Brain microvascular endothelial cell (primary cell): ENCODE data around the gene CTSS.
"Not testable (repeated sequence)": the region's sequence is repeated elsewhere in the genome, so short reads cannot be mapped to it uniquely, and the experiment has no call there.

Experiments used
- DNase-seq: peaks from one replicate; pipeline ENCODE4 v3.0.0-alpha.2; 2020
- H3K27ac ChIP-seq: fragments of 250-450 bp; sonication (Bioruptor Pico); 2 replicates; pipeline ENCODE4 v1.5.1; 2020; ENCODE audit warnings: mild to moderate bottlenecking, moderate library complexity
- H3K27me3 ChIP-seq: fragments of 250-450 bp; sonication (Bioruptor Pico); replicated peaks from 2 replicates; pipeline ENCODE4 v1.5.1; 2020; ENCODE audit warnings: mild to moderate bottlenecking
- H3K36me3 ChIP-seq: fragments of 250-450 bp; sonication (Bioruptor Pico); replicated peaks from 2 replicates; pipeline ENCODE4 v1.5.1; 2020; ENCODE audit warnings: mild to moderate bottlenecking
- H3K4me3 ChIP-seq: 2 replicates; pipeline ENCODE4 v1.5.1; 2011; ENCODE audit warnings: low read depth, mild to moderate bottlenecking, control low read depth, low read length, moderate library complexity
- in situ Hi-C: cut with HindIII; loops from 2 replicates; pipeline ENCODE4 v1.10.0; 2017; ENCODE audit warnings: low sequenced_read_pairs, low pct_ligation_motif_present
- TF ChIP-seq, protein P1 (sequence below): IDR thresholded peaks from 2 replicates; pipeline ENCODE4 v1.5.1; 2011; ENCODE audit warnings: low read depth, mild to moderate bottlenecking, moderate library complexity, low read length, control low read depth, inconsistent platforms; ENCODE audit errors: missing control alignments

CTSS gene

DNA sequence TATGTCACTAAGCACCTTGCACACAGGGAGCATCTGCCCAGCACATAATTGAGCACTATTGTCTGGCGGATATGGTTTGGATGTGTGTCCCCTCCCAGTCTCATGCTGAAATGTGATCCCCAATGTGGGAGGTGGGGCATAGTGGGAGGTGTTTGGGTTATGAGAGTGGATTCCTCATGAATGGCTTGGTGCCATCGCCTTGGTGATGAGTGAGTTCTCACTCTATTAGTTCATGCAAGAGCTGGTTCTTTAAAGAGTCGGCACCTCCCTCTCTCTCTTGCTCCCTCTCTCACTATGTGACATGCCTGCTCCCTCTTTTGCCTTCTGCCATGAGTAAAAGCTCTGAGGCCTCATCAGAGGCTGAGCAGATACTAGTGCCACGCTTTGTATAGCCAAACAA, 32.9 kb upstream of the CTSS start:
- no peak overlapping the region for H3K4me3 ChIP-seq
- H3K27me3 ChIP-seq = no peaks in the 10 kb centered on the region
- DNase-seq = no peak
- in situ Hi-C loops = no loop called here
- no peak overlapping the region for H3K27ac ChIP-seq
- H3K36me3 ChIP-seq = peaks cover 21% of the 10 kb centered on the region
- TF ChIP-seq, protein P1, sequence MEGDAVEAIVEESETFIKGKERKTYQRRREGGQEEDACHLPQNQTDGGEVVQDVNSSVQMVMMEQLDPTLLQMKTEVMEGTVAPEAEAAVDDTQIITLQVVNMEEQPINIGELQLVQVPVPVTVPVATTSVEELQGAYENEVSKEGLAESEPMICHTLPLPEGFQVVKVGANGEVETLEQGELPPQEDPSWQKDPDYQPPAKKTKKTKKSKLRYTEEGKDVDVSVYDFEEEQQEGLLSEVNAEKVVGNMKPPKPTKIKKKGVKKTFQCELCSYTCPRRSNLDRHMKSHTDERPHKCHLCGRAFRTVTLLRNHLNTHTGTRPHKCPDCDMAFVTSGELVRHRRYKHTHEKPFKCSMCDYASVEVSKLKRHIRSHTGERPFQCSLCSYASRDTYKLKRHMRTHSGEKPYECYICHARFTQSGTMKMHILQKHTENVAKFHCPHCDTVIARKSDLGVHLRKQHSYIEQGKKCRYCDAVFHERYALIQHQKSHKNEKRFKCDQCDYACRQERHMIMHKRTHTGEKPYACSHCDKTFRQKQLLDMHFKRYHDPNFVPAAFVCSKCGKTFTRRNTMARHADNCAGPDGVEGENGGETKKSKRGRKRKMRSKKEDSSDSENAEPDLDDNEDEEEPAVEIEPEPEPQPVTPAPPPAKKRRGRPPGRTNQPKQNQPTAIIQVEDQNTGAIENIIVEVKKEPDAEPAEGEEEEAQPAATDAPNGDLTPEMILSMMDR = no peak

DNA sequence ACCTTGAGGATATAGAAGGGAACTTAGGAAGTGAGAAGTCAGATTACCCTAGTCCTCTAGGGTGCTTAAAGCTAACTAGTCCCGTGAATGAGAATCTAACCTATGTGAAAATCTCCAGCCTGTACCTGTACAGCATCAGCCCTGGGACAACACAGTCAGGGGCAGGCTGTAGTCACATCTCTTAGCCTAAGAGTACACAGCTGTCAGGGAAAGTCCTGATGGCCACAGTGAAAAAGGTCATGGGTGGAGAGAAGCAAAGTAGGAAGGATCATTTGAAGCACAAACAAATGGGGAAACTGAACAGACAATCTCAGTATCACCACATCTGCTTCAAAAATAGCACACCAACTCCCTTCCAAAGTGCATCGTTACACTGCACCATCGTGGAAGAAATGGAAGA, 30.8 kb upstream of the CTSS start:
- in situ Hi-C loops = no loop called here
- H3K27ac ChIP-seq = no peak overlapping the region
- H3K36me3 ChIP-seq = peaks cover 21% of the 10 kb centered on the region
- no peak for DNase-seq
- H3K27me3 ChIP-seq = no peaks in the 10 kb centered on the region
- TF ChIP-seq, protein P1 = no peak
- no peak overlapping the region for H3K4me3 ChIP-seq

GRCh38 chr1:150793778-150794177, 28.2 kb upstream of the CTSS start:
- H3K36me3 ChIP-seq = peaks cover 17% of the 10 kb centered on the region
- DNase-seq, H3K27ac ChIP-seq, H3K27me3 ChIP-seq, H3K4me3 ChIP-seq, in situ Hi-C loops: not testable (repeated sequence)

DNA sequence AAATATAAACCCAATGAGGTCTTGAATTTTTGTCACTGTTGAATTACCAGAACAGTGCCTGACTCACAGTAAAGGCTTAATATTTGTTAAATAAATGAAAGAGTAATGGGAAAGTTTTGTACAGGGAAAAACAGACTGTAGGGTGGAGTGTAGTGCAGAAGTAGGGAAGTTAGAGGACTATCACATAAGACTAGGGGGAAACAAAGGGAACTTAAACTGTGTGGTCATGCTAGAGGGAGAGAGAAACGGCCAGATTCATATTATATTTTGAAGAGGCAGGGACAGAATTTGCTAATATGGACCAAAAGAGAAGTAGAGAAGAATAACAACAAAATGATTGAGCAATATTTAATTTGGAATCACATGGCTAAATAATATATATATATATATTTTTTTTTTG, 27.6 kb upstream of the CTSS start:
- Histone ChIP-seq H3K36me3 (peaks cover 17% of the 10 kb centered on the region), H3K4me3 (no peak overlapping the region), H3K27ac (no peak overlapping the region), H3K27me3 (no peaks in the 10 kb centered on the region)
- in situ Hi-C loops = no loop called here
- TF ChIP-seq, protein P1 = no peak
- DNase-seq = no peak

DNA sequence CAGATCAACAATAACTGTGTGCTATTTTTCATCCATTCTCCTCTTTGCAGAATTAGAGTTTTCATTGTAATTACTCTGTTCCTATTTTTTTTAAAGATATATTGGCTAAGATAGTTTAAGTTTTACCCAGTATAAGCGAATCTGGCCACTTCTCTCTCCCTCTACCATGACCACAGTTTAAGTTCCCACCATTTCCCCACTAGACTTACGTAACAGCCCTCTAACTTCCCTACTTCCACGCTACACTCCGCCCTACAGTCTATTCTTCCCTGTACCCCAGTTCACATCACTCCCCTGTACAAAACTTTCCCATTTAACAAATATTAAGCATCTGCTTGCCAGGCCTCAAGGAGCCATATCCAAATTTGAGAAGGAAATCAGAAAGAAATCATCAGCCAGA, 26.0 kb upstream of the CTSS start:
- TF ChIP-seq, protein P1 = no peak
- H3K4me3 ChIP-seq = no peak overlapping the region
- peaks cover 4% of the 10 kb centered on the region for H3K36me3 ChIP-seq
- no peak overlapping the region for H3K27ac ChIP-seq
- in situ Hi-C loops = no loop called here
- no peaks in the 10 kb centered on the region for H3K27me3 ChIP-seq
- DNase-seq = no peak

- Histone ChIP-seq H3K4me3 (no peak overlapping the region), H3K36me3 (no peaks in the 10 kb centered on the region), H3K27ac (no peak overlapping the region), H3K27me3 (no peaks in the 10 kb centered on the region)
- in situ Hi-C loops = no loop called here
- TF ChIP-seq, protein P1 = no peak
- no peak for DNase-seq
Measured at GRCh38 chr1:150789396-150789795, 23.8 kb upstream of the CTSS start.
